Breast epithelium (tissue), 3 donors: ENCODE results near the gene SH2B3.

Experiments
- CTCF ChIP-seq, 3 donors: fragments of 450-650 bp; IDR thresholded peaks; one replicate each; pipeline ENCODE4 v1.5.1; 2016 to 2017; ENCODE audit warnings: antibody characterized with exemption in 3 of 3, mild to moderate bottlenecking in 3 of 3, moderate library complexity in 3 of 3
- POLR2A ChIP-seq: fragments of 450-650 bp; IDR thresholded peaks from one replicate; pipeline ENCODE4 v1.6.1; 2016; ENCODE audit warnings: antibody characterized with exemption, mild to moderate bottlenecking, moderate library complexity

- TF ChIP-seq CTCF (IDR thresholded peaks at IDR 0.05) (no peak), POLR2A (no peak)
Measured at GRCh38 chr12:111440152-111440551, 34.4 kb downstream of the SH2B3 start.
